ENCODE data around the gene SHF. TPM values are rescaled to one million over a fixed set of nuclear protein-coding genes. Genes with fewer than 3 reads are reported as not detected.
"Not testable (repeated sequence)": the region's sequence is repeated elsewhere in the genome, so short reads cannot be mapped to it uniquely, and the experiment has no call there.

The SHF gene
- total RNA-seq, result 10 to 100 TPM in 2 of 4 donors, 1 to 10 TPM in 2; 5.8 to 20.6 (median 11.2) TPM

DNA sequence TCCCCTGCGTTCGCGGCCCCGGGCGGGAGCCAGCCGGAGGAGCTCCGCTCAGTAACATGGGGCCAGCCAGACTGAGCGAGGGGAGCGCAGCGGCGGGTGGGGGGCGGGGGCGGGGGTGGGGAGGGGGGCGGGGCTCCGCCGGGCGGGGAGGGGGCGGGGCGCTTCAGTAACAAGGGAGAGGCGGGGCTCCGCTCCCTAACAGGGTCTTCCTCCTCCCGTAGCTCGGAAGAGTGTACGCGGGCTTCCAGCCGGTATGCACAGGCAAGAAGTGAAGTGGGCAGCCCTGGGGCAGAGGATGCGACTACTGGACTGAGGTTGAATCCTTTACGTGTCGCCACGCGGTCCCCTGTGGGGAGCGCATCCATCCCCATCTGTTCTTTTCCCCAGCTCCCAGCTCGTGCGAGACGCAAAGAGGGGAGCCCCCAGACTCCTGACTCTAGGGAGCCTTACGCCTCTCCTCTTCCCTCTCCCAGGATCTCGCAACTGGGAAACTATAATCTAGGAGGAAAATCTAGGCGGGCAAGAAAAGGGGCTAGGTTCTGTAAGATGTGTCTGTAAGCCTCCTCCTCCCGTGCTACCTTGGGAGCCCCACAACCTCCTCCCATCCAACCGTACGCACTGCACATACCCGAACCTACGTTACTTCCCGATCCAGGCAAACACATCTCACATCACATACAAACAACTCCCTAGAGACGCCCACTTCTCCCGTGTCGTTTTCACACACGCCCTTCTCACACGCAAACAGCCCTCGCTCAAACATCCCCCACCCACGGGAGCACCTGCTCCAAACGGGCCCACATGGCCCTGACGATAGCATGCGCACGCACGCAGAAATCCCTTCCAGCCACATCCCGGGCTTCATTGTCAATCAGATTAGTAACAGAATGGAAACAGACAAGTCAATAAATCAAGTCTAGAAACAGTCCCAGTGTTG, at the start of gene SHF:
Gene SHF, minus strand, starts transcription at position 73 of the 937 bp plus-strand sequence. Its CDS starts 15 bp downstream, at position 58.
- Histone ChIP-seq H3K9me3 (no peaks in the 10 kb centered on the region), H3K4me3 (peak within 1 kb of the TSS; percentile 67 to 95 (median 76)), H3K27ac (peak within 1 kb of the TSS; percentile 61 to 79 (median 72)), H3K27me3 (no peaks in the 10 kb centered on the region), H3K4me1 (peaks cover 0 to 27% (median 5%) of the 10 kb centered on the region in 4 donors), H3K36me3 (no peaks in the 10 kb centered on the region)
- TF ChIP-seq, protein P1, sequence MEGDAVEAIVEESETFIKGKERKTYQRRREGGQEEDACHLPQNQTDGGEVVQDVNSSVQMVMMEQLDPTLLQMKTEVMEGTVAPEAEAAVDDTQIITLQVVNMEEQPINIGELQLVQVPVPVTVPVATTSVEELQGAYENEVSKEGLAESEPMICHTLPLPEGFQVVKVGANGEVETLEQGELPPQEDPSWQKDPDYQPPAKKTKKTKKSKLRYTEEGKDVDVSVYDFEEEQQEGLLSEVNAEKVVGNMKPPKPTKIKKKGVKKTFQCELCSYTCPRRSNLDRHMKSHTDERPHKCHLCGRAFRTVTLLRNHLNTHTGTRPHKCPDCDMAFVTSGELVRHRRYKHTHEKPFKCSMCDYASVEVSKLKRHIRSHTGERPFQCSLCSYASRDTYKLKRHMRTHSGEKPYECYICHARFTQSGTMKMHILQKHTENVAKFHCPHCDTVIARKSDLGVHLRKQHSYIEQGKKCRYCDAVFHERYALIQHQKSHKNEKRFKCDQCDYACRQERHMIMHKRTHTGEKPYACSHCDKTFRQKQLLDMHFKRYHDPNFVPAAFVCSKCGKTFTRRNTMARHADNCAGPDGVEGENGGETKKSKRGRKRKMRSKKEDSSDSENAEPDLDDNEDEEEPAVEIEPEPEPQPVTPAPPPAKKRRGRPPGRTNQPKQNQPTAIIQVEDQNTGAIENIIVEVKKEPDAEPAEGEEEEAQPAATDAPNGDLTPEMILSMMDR (IDR thresholded peaks at IDR 0.05), result no peak
- TF ChIP-seq POLR2A (IDR thresholded peaks at IDR 0.05), result no peak
- peak; percentile 67 to 88 (median 82) for DNase-seq

DNA sequence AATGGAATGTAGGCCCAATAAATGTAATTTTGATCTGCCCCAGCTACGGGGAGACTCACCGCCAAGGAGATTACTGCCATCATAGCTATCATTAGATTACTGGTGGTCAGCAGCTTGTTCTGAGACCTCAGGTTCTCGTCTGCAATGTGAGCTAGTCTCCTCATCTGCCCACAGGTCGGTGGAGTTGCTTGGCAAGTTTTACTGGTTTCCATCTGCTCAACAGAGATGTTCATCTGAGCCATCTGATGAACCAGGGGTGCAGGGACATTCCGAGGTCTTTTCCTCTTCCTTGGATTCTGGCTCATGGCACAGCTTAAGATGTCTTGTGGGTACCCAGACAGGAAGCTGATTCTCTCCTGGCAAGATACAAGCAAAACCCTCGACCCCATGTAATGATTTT, 49.0 kb upstream of the SHF start:
- H3K4me1 ChIP-seq, H3K27me3 ChIP-seq, H3K36me3 ChIP-seq, H3K4me3 ChIP-seq, DNase-seq: not testable (repeated sequence)
- Histone ChIP-seq H3K9me3 (peaks cover 0 to 33% (median 8%) of the 10 kb centered on the region in 4 donors), H3K27ac (peak overlapping the region in 1 of 4 donors; percentile 12)

DNA sequence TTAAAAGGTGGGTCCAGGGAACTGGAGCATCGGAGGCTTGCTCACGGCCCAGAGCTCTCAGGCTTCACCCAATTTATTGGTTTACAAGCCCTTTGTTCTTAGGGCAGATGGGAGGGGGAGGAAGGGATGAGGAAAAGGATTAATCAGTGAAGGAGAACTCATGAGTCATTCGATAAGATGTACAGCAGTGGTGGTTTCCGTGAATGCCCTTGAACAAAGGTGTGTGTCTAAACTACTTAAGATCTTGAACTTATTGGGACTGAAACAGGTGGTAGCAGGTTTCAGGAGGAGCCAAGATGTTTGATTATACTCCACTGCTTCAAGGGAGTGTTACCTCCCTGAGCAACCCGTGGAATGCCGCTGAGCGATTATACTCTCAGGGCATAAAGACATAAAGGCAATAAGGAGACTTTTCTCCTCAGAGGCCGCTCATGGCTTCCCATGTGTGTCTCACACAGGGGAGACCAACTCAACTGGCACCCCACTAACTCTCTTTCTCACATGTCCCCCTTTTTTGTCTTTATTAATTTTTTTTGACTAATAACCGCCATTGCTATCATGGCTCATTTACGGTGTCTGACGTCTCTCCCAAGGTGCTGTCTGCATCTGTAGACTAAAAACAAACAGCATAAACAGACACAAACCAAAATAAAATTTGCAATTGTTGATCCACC, 46.9 kb upstream of the SHF start:
- DNase-seq, result peak in 1 of 3 donors; percentile 70
- H3K27ac ChIP-seq, result peak overlapping the region in 2 of 4 donors; percentile 32 to 80

DNA sequence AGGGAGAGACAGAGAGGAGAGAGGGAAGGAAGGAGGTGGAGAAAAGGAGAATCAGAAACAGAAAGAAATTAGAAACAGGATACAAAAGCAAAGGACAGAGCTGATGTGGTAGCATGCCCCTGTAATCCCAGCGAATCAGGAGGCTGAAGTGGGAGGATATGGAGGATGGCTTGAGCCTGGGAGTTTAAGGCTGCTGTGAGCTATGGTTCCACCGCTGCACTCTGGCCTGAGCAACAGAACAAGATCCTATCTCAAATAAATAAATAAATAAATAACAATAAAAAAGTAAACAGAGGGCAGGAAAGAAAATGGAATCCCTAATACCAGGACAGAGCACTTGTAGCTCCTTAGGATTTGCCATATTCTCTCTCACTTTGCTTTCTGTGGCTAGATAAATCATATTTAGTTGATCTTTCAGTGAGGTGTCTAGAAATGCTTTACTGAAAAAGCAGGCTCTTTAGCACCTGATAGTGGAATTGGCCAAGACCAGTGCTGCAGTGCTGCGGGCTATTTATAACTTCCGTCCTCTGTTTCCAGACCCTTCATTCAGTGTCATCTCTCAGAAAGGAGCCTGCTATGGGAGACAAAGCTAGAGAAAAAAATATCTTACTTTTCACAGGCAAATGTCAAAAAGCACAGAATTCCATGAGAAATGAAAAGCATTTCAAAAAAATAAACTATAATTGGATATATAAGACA, 44.2 kb upstream of the SHF start:
- H3K4me3 ChIP-seq, result no peak overlapping the region
- DNase-seq, result no peak
- no peak for TF ChIP-seq POLR2A (IDR thresholded peaks at IDR 0.05)
- TF ChIP-seq, protein P1 (IDR thresholded peaks at IDR 0.05), result no peak
- H3K27ac ChIP-seq, result peak overlapping the region in 2 of 4 donors; percentile 43 to 70
- H3K27me3 ChIP-seq, result no peaks in the 10 kb centered on the region
- H3K36me3 ChIP-seq, result no peaks in the 10 kb centered on the region
- peaks cover 0 to 13% (median 0%) of the 10 kb centered on the region in 4 donors for H3K4me1 ChIP-seq
- H3K9me3 ChIP-seq, result peaks cover 0 to 7% (median 3%) of the 10 kb centered on the region in 4 donors

More for the DNA sequence above, 46.9 kb upstream of the SHF start:
- peaks cover 0 to 14% (median 4%) of the 10 kb centered on the region in 4 donors for H3K9me3 ChIP-seq
- no peak overlapping the region for H3K4me3 ChIP-seq
- peak in 1 of 2 donors; percentile 18 for TF ChIP-seq POLR2A (IDR thresholded peaks at IDR 0.05)
- TF ChIP-seq, protein P1 (IDR thresholded peaks at IDR 0.05), result no peak
- H3K36me3 ChIP-seq, result no peaks in the 10 kb centered on the region
- H3K27me3 ChIP-seq, result no peaks in the 10 kb centered on the region
- H3K4me1 ChIP-seq, result peaks cover 0 to 7% (median 0%) of the 10 kb centered on the region in 4 donors

GRCh38 chr15:45231132-45231531, 43.4 kb upstream of the SHF start:
- TF ChIP-seq, protein P1 (IDR thresholded peaks at IDR 0.05), result no peak
- no peak for TF ChIP-seq POLR2A (IDR thresholded peaks at IDR 0.05)
- H3K4me1 ChIP-seq, result peaks cover 0 to 13% (median 0%) of the 10 kb centered on the region in 4 donors
- DNase-seq, result peak in 2 of 3 donors; percentile 62 to 71
- no peaks in the 10 kb centered on the region for H3K36me3 ChIP-seq
- H3K27me3 ChIP-seq, result no peaks in the 10 kb centered on the region
- H3K27ac ChIP-seq, result peak overlapping the region in 3 of 4 donors; percentile 22 to 75 (median 70)
- no peak overlapping the region for H3K4me3 ChIP-seq
- H3K9me3 ChIP-seq, result peaks cover 0 to 7% (median 3%) of the 10 kb centered on the region in 4 donors
